Uterus (tissue), 2 donors: ENCODE data around the gene CTNND1.

Experiments
- POLR2A ChIP-seq, 2 donors: fragments of 450-650 bp; IDR thresholded peaks; one replicate each; pipeline ENCODE4 v1.6.1; 2016; ENCODE audit warnings: antibody characterized with exemption in 2 of 2, mild to moderate bottlenecking in 1 of 2, moderate library complexity in 1 of 2
- TF ChIP-seq, protein P1 (sequence below), 4 experiments: fragments of 200-600 bp in 2 of 4; fragments of 450-650 bp in 2 of 4; sonication (generic) in 2 of 4; IDR thresholded peaks; one replicate each; pipeline ENCODE4 v1.5.1; 2016 to 2019; ENCODE audit warnings: antibody characterized with exemption in 4 of 4, mild to moderate bottlenecking in 2 of 4, moderate library complexity in 1 of 4

DNA sequence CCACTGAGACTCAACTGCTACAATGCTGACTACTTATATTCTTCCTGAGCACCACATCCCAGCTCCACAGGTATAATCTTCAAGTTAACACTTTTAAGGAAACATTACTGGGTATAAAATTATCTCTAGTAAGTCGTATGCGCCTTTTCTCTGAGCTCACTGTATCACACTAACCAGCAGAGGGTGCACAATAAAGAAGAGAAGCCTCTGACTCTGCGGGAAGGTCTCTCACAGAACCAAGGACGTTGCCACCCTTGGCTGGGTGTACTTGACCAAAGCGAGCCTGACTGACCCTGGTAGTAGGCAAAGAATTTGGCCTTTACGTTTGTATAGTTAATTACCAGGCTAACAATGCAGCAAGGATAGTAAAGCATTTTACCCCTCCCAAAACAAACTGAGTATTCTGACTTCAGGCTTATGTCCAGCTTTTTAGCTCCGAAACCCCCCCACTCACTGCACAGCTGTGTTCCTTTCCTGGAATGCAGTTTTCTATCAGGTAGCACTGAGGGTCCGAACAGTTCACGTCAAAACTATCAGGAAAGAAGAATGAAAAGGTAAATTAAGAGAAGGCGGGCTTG lies 9.8 kb upstream of the CTNND1 start, which contains the start of gene BTBD18:
- TF ChIP-seq POLR2A (IDR thresholded peaks at IDR 0.05), result no peak
- TF ChIP-seq, protein P1, sequence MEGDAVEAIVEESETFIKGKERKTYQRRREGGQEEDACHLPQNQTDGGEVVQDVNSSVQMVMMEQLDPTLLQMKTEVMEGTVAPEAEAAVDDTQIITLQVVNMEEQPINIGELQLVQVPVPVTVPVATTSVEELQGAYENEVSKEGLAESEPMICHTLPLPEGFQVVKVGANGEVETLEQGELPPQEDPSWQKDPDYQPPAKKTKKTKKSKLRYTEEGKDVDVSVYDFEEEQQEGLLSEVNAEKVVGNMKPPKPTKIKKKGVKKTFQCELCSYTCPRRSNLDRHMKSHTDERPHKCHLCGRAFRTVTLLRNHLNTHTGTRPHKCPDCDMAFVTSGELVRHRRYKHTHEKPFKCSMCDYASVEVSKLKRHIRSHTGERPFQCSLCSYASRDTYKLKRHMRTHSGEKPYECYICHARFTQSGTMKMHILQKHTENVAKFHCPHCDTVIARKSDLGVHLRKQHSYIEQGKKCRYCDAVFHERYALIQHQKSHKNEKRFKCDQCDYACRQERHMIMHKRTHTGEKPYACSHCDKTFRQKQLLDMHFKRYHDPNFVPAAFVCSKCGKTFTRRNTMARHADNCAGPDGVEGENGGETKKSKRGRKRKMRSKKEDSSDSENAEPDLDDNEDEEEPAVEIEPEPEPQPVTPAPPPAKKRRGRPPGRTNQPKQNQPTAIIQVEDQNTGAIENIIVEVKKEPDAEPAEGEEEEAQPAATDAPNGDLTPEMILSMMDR (IDR thresholded peaks at IDR 0.05), result peak; percentile 5 to 36 (median 20)
